Spinal cord (tissue), 10 donors: ENCODE results near the gene DENND6B. TPM values are rescaled to one million over a fixed set of nuclear protein-coding genes. Genes with fewer than 3 reads are reported as not detected.

Source experiments
- DNase-seq, 6 donors: peaks; one replicate each; pipeline versions ENCODE4 v3.0.0 to v3.0.0-alpha.2; 2013 to 2015; ENCODE audit warnings: low spot score in 6 of 6, low read depth in 4 of 6
- H3K27ac ChIP-seq: one replicate; pipeline ENCODE4 v1.5.1; 2013; ENCODE audit warnings: low read depth, low read length, control low read depth
- H3K27me3 ChIP-seq: one replicate; pipeline ENCODE4 v1.6.1; 2013; ENCODE audit warnings: low read length; ENCODE audit not compliant: control insufficient read depth, insufficient read depth
- H3K36me3 ChIP-seq: one replicate; pipeline ENCODE4 v1.6.1; 2013; ENCODE audit warnings: low read length; ENCODE audit not compliant: control insufficient read depth, insufficient read depth
- H3K4me1 ChIP-seq: one replicate; pipeline ENCODE4 v1.6.1; 2013; ENCODE audit warnings: low read length; ENCODE audit not compliant: control insufficient read depth, insufficient read depth
- H3K4me3 ChIP-seq: one replicate; pipeline ENCODE4 v1.5.1; 2013; ENCODE audit warnings: low read depth, low read length, control low read depth
- H3K9me3 ChIP-seq: one replicate; pipeline ENCODE4 v1.6.1; 2013; ENCODE audit warnings: low read length; ENCODE audit not compliant: control insufficient read depth, insufficient read depth
- WGBS: methylation state at CpG from one replicate; pipeline ENCODE4 v1.1.5; 2013; ENCODE audit warnings: missing lambda C conversion rate; ENCODE audit not compliant: insufficient coverage; 5-methylcytosine and 5-hydroxymethylcytosine counted together
- polyA plus RNA-seq, 2 donors: library from polyadenylated mRNA; unstranded; fragments of 120-200 nt; gene quantifications; one replicate each; pipeline ENCODE4 v1.2.1, GENCODE V29; 2013; ENCODE audit not compliant: insufficient read length in 2 of 2
- total RNA-seq, 2 donors: library from RNA; depleted of rRNA in 1 of 2; stranded (reverse); fragments of 120-200 nt in 1 of 2; fragments of >200 nt in 1 of 2; gene quantifications; one replicate each; pipeline versions ENCODE4 v1.2.3 to v1.2.4, GENCODE V29; 2013 to 2014
- donor health status: healthy.

Gene DENND6B
- total and polyA plus RNA-seq, 4 donors: 9.1 to 45.7 (median 27.0) TPM

GRCh38 chr22:50317674-50318073, 9.1 kb downstream of the DENND6B start:
- Histone ChIP-seq H3K9me3 (no peaks in the 10 kb centered on the region), H3K27me3 (no peaks in the 10 kb centered on the region), H3K27ac (no peak overlapping the region), H3K4me1 (peaks cover 9% of the 10 kb centered on the region), H3K36me3 (peaks cover 80% of the 10 kb centered on the region), H3K4me3 (no peak overlapping the region)
- no peak for DNase-seq
- 87% methylated on average over 7 of the region's 7 CpGs for WGBS

- DNase-seq: no peak
- no peaks in the 10 kb centered on the region for H3K27me3 ChIP-seq
- H3K4me3 ChIP-seq: no peak overlapping the region
- H3K9me3 ChIP-seq: no peaks in the 10 kb centered on the region
- whole genome bisulfite sequencing: 87% methylated on average over 9 of the region's 9 CpGs
- no peak overlapping the region for H3K27ac ChIP-seq
- H3K4me1 ChIP-seq: peaks cover 10% of the 10 kb centered on the region
- peaks cover 83% of the 10 kb centered on the region for H3K36me3 ChIP-seq
Observed at GRCh38 chr22:50317178-50317577, 9.6 kb downstream of the DENND6B start.

- no peak for DNase-seq
- Histone ChIP-seq H3K4me1 (peaks cover 18% of the 10 kb centered on the region), H3K36me3 (peaks cover 91% of the 10 kb centered on the region), H3K4me3 (no peak overlapping the region), H3K27me3 (no peaks in the 10 kb centered on the region), H3K27ac (no peak overlapping the region), H3K9me3 (no peaks in the 10 kb centered on the region)
- 91% methylated on average over 28 of the region's 45 CpGs for WGBS
Observed at GRCh38 chr22:50316114-50317065, 10.4 kb downstream of the DENND6B start.

- H3K27me3 ChIP-seq: no peaks in the 10 kb centered on the region
- DNase-seq: no peak
Observed at GRCh38 chr22:50315289-50316113, 11.3 kb downstream of the DENND6B start.

GRCh38 chr22:50314455-50315288, 12.1 kb downstream of the DENND6B start:
- H3K4me3 ChIP-seq: no peak overlapping the region
- no peak for DNase-seq
- no peaks in the 10 kb centered on the region for H3K9me3 ChIP-seq
- WGBS: 68% methylated on average over 33 of the region's 33 CpGs
- H3K4me1 ChIP-seq: peaks cover 28% of the 10 kb centered on the region
- H3K36me3 ChIP-seq: peaks cover 91% of the 10 kb centered on the region
- H3K27me3 ChIP-seq: no peaks in the 10 kb centered on the region
- H3K27ac ChIP-seq: no peak overlapping the region

More at GRCh38 chr22:50315289-50316113, 11.3 kb downstream of the DENND6B start:
- no peaks in the 10 kb centered on the region for H3K9me3 ChIP-seq
- H3K4me1 ChIP-seq: peaks cover 24% of the 10 kb centered on the region
- no peak overlapping the region for H3K27ac ChIP-seq
- WGBS: 91% methylated on average over 18 of the region's 18 CpGs
- H3K4me3 ChIP-seq: no peak overlapping the region
- H3K36me3 ChIP-seq: peaks cover 92% of the 10 kb centered on the region

GRCh38 chr22:50314081-50314454, 12.7 kb downstream of the DENND6B start:
- no peaks in the 10 kb centered on the region for H3K9me3 ChIP-seq
- WGBS: 80% methylated on average over 14 of the region's 14 CpGs
- H3K27ac ChIP-seq: no peak overlapping the region
- H3K36me3 ChIP-seq: peaks cover 91% of the 10 kb centered on the region
- H3K4me1 ChIP-seq: peaks cover 34% of the 10 kb centered on the region
- no peak for DNase-seq
- no peak overlapping the region for H3K4me3 ChIP-seq
- no peaks in the 10 kb centered on the region for H3K27me3 ChIP-seq

GRCh38 chr22:50313600-50313999, 13.2 kb downstream of the DENND6B start:
- DNase-seq: no peak
- no peak overlapping the region for H3K4me3 ChIP-seq
- no peaks in the 10 kb centered on the region for H3K27me3 ChIP-seq
- H3K36me3 ChIP-seq: peaks cover 88% of the 10 kb centered on the region
- no peak overlapping the region for H3K27ac ChIP-seq
- WGBS: 76% methylated on average over 15 of the region's 17 CpGs
- H3K9me3 ChIP-seq: no peaks in the 10 kb centered on the region
- peaks cover 39% of the 10 kb centered on the region for H3K4me1 ChIP-seq

- DNase-seq: no peak
- Histone ChIP-seq H3K4me1 (peaks cover 44% of the 10 kb centered on the region), H3K9me3 (no peaks in the 10 kb centered on the region), H3K27me3 (no peaks in the 10 kb centered on the region), H3K36me3 (peaks cover 82% of the 10 kb centered on the region), H3K4me3 (no peak overlapping the region), H3K27ac (no peak overlapping the region)
- WGBS: 38% methylated on average over 2 of the region's 7 CpGs
Observed at GRCh38 chr22:50313021-50313420, 13.8 kb downstream of the DENND6B start.

GRCh38 chr22:50312371-50312770, 14.4 kb downstream of the DENND6B start:
- 94% methylated on average over 7 of the region's 12 CpGs for WGBS
- Histone ChIP-seq H3K9me3 (no peaks in the 10 kb centered on the region), H3K4me3 (no peak overlapping the region), H3K36me3 (peaks cover 77% of the 10 kb centered on the region), H3K4me1 (peaks cover 48% of the 10 kb centered on the region), H3K27me3 (no peaks in the 10 kb centered on the region), H3K27ac (no peak overlapping the region)
- no peak for DNase-seq
